22Rv1 (cell line): ENCODE results near the gene PGM5.
"Not testable (repeated sequence)": the region's sequence is repeated elsewhere in the genome, so short reads cannot be mapped to it uniquely, and the experiment has no call there.

Source experiments
- ZFX ChIP-seq: fragments of 450-650 bp; IDR thresholded peaks from 2 replicates; pipeline ENCODE4 v1.6.1; 2017; ENCODE audit warnings: antibody characterized with exemption, borderline replicate concordance
- TF ChIP-seq, protein P1 (sequence below): fragments of 450-650 bp; IDR thresholded peaks from 2 replicates; pipeline ENCODE4 v1.5.1; 2017; ENCODE audit warnings: mild to moderate bottlenecking

DNA sequence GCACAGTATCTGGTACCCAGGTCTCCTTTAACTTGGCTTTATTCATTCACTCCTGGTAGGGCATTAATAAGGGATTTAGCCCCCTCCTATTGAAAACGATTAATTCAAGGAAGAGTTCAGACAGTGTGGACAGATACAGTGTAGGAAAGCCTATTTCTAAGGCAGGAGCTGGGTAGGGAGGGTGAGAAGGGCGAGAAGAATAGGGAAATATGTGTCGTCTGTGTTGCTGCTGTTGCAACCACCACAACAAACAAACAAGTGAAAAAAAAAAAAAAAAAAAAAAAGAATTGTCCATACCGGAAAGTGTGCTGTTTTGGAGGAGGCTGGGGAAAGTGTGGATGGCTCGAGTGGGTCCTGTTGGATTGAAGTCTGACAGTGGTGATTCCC is 425 bp upstream of the PGM5 start:
- TF ChIP-seq, protein P1, sequence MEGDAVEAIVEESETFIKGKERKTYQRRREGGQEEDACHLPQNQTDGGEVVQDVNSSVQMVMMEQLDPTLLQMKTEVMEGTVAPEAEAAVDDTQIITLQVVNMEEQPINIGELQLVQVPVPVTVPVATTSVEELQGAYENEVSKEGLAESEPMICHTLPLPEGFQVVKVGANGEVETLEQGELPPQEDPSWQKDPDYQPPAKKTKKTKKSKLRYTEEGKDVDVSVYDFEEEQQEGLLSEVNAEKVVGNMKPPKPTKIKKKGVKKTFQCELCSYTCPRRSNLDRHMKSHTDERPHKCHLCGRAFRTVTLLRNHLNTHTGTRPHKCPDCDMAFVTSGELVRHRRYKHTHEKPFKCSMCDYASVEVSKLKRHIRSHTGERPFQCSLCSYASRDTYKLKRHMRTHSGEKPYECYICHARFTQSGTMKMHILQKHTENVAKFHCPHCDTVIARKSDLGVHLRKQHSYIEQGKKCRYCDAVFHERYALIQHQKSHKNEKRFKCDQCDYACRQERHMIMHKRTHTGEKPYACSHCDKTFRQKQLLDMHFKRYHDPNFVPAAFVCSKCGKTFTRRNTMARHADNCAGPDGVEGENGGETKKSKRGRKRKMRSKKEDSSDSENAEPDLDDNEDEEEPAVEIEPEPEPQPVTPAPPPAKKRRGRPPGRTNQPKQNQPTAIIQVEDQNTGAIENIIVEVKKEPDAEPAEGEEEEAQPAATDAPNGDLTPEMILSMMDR: not testable (repeated sequence)
- not testable (repeated sequence) for TF ChIP-seq ZFX
